Measurements from ENCODE around the gene KRTAP12-1.

KRTAP12-1 gene

GRCh38 chr21:44708866-44709425 lies 27.0 kb upstream of the KRTAP12-1 start:
- Histone ChIP-seq H3F3A (ENCODE audit: low read depth) (no peaks in the 10 kb centered on the region), H3K27me3 (ENCODE audit: insufficient read depth, low read length, poor library complexity, severe bottlenecking) (no peaks in the 10 kb centered on the region), H3K4me2 (ENCODE audit: low read depth, low read length, poor library complexity, severe bottlenecking) (no peak overlapping the region), H3K9me3 (ENCODE audit: insufficient read depth, low read depth, low read length) (no peaks in the 10 kb centered on the region), H3K4me3 (ENCODE audit: low read length, poor library complexity, severe bottlenecking) (no peak overlapping the region), H3K9me2 (replicated peaks; ENCODE audit: low read depth, low read length) (no peaks in the 10 kb centered on the region), H3K36me3 (ENCODE audit: insufficient read depth, low read length) (no peaks in the 10 kb centered on the region), H3K4me1 (ENCODE audit: insufficient read depth, low read length, poor library complexity, severe bottlenecking) (no peaks in the 10 kb centered on the region), H2AFZ (ENCODE audit: low read length) (no peak overlapping the region), H3K9ac (ENCODE audit: low read depth, low read length, poor library complexity, severe bottlenecking) (no peak overlapping the region), H3K79me2 (ENCODE audit: insufficient read depth, low read length) (no peaks in the 10 kb centered on the region), H4K20me1 (ENCODE audit: insufficient read depth, low read length, poor library complexity, severe bottlenecking) (no peaks in the 10 kb centered on the region)
- TF ChIP-seq EZH2phosphoT487 (IDR thresholded peaks at IDR 0.05; ENCODE audit: borderline replicate concordance): no peak
- no peak for TF ChIP-seq CTCF (conservative IDR thresholded peaks at IDR 0.05; ENCODE audit: low read length)

- Histone ChIP-seq H3K4me1 (ENCODE audit: insufficient read depth, low read length, poor library complexity, severe bottlenecking) (no peaks in the 10 kb centered on the region), H3K9me2 (replicated peaks; ENCODE audit: low read depth, low read length) (no peaks in the 10 kb centered on the region), H3K9me3 (ENCODE audit: insufficient read depth, low read depth, low read length) (no peaks in the 10 kb centered on the region), H4K20me1 (ENCODE audit: insufficient read depth, low read length, poor library complexity, severe bottlenecking) (no peaks in the 10 kb centered on the region), H3K4me3 (ENCODE audit: low read length, poor library complexity, severe bottlenecking) (no peak overlapping the region), H2AFZ (ENCODE audit: low read length) (no peak overlapping the region), H3K4me2 (ENCODE audit: low read depth, low read length, poor library complexity, severe bottlenecking) (no peak overlapping the region), H3K36me3 (ENCODE audit: insufficient read depth, low read length) (no peaks in the 10 kb centered on the region), H3F3A (ENCODE audit: low read depth) (no peaks in the 10 kb centered on the region), H3K27me3 (ENCODE audit: insufficient read depth, low read length, poor library complexity, severe bottlenecking) (no peaks in the 10 kb centered on the region), H3K9ac (ENCODE audit: low read depth, low read length, poor library complexity, severe bottlenecking) (no peak overlapping the region), H3K79me2 (ENCODE audit: insufficient read depth, low read length) (no peaks in the 10 kb centered on the region)
- TF ChIP-seq CTCF (conservative IDR thresholded peaks at IDR 0.05; ENCODE audit: low read length) (no peak), EZH2phosphoT487 (IDR thresholded peaks at IDR 0.05; ENCODE audit: borderline replicate concordance) (no peak)
Measured at GRCh38 chr21:44708213-44708865, 26.4 kb upstream of the KRTAP12-1 start.

- Histone ChIP-seq H3K27me3 (ENCODE audit: insufficient read depth, low read length, poor library complexity, severe bottlenecking) (no peaks in the 10 kb centered on the region), H2AFZ (ENCODE audit: low read length) (no peak overlapping the region), H3K4me3 (ENCODE audit: low read length, poor library complexity, severe bottlenecking) (no peak overlapping the region), H3K4me1 (ENCODE audit: insufficient read depth, low read length, poor library complexity, severe bottlenecking) (no peaks in the 10 kb centered on the region), H4K20me1 (ENCODE audit: insufficient read depth, low read length, poor library complexity, severe bottlenecking) (no peaks in the 10 kb centered on the region), H3K9ac (ENCODE audit: low read depth, low read length, poor library complexity, severe bottlenecking) (no peak overlapping the region), H3F3A (ENCODE audit: low read depth) (no peaks in the 10 kb centered on the region), H3K36me3 (ENCODE audit: insufficient read depth, low read length) (no peaks in the 10 kb centered on the region), H3K4me2 (ENCODE audit: low read depth, low read length, poor library complexity, severe bottlenecking) (no peak overlapping the region), H3K79me2 (ENCODE audit: insufficient read depth, low read length) (no peaks in the 10 kb centered on the region), H3K9me2 (replicated peaks; ENCODE audit: low read depth, low read length) (no peaks in the 10 kb centered on the region), H3K9me3 (ENCODE audit: insufficient read depth, low read depth, low read length) (no peaks in the 10 kb centered on the region)
- TF ChIP-seq CTCF (conservative IDR thresholded peaks at IDR 0.05; ENCODE audit: low read length) (no peak), EZH2phosphoT487 (IDR thresholded peaks at IDR 0.05; ENCODE audit: borderline replicate concordance) (no peak)
Measured at GRCh38 chr21:44706706-44707581, 25.0 kb upstream of the KRTAP12-1 start.
